NCI-H2107 treated with DMSO at 0.1 percent for 48 hours (cell line): ENCODE results near the gene MST1.

ENCODE experiments used
- DNase-seq: peaks from one replicate; lab custom pipeline; 2025; ENCODE audit not compliant: unreplicated experiment; lab: John Stamatoyannopoulos, UW

The MST1 gene

DNA sequence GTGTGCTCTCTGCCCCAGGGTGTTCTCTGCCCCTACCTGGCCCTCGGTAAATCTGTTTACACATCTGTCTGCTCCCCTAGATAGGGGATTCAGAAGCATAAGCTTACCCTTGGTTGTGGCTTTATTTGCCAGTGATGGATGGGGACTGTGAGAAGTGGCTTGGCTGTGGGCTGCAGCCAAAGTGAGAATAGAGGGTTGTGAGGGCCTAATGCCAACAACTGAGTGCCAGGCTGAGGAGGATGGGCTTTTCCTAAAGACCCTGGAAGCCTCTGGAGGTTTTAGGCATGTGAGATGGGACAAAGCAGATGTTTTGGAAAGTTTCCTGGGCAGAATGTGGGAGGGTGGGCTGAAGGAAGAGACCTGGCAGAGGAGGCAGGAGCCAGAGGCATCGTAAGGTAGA lies 30.6 kb downstream of the MST1 start:
- no peak for DNase-seq

DNA sequence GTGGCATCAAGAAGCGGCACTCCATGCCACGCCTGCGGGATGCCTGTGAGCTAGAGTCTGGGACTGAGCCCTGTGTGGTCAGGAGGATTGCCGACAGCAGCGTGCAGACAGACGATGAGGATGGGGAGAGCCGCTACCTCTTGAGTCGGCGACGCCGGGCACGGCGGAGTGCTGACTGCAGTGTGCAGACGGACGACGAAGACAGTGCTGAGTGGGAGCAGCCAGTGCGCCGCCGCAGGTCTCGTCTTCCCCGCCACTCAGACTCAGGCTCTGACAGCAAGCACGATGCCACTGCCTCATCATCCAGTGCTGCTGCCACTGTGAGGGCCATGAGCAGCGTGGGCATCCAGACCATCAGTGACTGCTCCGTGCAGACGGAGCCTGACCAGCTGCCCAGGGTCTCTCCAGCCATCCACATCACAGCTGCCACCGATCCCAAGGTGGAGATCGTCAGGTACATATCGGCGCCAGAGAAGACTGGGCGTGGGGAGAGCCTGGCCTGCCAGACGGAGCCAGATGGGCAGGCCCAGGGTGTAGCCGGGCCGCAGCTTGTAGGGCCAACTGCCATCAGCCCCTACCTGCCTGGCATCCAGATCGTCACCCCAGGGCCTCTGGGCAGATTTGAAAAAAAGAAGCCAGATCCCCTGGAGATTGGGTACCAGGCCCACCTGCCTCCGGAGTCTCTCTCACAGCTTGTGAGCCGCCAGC lies 31.9 kb downstream of the MST1 start:
- no peak for DNase-seq

DNA sequence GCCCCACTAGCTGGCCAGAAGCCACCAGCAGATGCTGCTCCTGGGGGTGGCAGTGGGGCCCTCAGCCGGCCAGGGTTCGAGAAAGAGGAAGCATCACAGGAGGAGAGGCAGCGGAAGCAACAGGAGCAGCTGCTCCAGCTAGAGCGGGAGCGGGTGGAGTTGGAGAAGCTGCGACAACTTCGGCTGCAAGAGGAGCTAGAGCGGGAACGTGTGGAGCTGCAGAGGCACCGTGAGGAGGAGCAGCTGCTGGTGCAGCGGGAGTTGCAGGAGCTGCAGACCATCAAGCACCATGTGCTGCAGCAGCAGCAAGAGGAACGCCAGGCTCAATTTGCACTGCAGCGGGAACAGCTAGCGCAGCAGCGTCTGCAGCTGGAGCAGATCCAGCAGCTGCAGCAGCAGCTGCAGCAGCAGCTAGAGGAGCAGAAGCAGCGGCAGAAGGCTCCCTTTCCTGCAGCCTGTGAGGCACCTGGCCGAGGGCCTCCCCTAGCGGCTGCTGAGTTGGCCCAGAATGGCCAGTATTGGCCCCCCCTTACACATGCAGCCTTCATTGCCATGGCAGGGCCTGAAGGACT lies 32.6 kb downstream of the MST1 start:
- DNase-seq = no peak

DNA sequence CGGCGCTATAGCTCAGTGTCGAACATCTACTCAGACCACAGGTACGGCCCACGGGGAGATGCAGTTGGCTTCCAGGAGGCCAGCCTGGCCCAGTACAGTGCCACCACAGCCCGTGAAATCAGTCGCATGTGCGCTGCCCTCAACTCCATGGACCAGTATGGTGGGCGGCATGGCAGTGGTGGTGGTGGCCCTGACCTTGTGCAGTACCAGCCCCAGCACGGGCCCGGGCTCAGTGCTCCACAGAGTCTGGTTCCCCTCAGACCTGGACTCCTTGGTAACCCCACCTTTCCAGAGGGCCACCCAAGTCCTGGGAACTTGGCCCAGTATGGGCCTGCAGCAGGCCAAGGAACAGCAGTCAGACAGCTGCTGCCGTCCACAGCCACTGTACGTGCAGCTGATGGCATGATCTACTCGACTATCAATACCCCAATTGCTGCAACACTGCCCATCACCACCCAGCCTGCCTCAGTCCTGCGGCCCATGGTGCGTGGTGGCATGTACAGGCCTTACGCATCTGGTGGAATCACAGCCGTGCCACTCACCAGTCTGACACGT lies 33.5 kb downstream of the MST1 start:
- no peak for DNase-seq

DNA sequence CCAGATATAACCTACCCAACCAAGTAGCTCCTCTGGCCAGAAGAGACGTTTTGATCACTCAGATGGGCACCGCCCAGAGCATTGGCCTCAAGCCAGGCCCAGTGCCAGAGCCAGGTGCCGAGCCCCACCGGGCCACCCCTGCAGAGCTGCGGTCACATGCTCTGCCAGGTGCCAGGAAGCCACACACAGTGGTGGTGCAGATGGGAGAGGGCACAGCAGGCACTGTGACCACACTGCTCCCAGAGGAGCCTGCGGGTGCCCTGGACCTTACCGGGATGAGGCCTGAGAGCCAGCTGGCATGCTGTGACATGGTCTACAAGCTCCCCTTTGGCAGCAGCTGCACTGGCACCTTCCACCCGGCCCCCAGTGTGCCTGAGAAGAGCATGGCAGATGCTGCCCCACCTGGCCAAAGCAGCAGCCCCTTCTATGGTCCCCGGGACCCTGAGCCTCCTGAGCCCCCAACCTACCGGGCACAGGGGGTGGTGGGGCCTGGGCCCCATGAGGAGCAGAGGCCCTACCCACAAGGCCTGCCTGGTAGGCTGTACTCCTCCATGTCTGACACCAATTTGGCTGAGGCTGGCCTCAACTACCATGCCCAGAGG lies 34.2 kb downstream of the MST1 start:
- DNase-seq = peak; percentile 56

DNA sequence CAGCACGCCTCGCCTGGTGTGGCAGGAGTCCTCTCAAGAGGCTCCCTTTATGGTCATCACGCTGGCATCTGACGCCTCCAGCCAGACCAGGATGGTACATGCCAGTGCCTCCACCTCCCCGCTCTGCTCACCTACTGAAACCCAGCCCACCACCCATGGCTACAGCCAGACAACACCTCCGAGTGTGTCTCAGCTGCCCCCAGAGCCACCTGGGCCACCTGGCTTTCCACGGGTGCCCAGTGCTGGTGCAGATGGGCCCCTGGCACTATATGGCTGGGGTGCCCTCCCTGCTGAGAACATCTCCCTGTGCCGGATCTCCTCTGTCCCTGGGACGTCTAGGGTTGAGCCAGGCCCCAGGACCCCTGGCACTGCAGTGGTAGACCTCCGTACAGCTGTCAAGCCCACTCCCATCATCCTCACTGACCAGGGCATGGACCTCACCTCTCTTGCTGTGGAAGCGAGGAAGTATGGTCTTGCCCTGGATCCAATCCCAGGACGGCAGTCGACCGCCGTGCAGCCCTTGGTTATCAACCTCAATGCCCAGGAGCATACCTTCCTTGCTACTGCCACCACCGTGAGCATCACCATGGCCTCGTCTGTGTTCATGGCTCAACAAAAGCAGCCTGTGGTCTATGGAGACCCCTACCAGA lies 35.0 kb downstream of the MST1 start:
- no peak for DNase-seq

DNA sequence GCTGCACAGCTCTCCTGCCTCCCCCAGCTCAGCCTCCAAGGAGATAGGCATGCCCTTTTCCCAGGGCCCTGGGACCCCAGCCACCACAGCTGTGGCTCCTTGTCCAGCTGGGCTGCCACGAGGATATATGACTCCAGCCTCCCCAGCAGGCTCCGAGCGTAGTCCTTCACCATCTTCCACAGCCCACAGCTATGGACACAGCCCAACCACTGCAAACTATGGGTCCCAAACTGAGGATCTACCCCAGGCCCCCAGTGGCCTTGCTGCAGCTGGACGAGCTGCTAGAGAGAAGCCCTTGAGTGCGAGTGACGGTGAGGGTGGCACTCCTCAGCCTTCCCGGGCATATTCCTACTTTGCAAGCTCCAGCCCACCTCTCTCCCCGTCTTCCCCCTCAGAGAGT lies 35.7 kb downstream of the MST1 start:
- no peak for DNase-seq

DNA sequence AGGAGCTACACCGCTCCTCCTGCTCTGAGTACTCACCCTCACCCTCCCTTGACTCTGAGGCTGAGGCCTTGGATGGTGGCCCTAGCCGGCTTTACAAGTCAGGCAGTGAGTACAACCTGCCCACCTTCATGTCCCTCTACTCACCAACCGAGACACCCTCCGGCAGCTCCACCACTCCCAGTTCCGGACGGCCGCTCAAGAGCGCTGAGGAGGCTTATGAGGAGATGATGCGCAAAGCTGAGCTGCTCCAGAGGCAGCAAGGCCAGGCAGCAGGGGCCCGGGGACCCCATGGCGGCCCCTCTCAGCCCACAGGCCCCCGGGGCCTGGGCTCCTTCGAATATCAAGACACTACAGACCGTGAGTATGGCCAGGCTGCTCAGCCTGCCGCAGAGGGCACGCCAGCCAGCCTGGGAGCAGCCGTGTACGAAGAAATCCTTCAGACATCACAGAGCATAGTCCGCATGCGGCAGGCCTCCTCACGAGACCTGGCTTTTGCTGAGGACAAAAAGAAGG lies 36.3 kb downstream of the MST1 start:
- no peak for DNase-seq

DNA sequence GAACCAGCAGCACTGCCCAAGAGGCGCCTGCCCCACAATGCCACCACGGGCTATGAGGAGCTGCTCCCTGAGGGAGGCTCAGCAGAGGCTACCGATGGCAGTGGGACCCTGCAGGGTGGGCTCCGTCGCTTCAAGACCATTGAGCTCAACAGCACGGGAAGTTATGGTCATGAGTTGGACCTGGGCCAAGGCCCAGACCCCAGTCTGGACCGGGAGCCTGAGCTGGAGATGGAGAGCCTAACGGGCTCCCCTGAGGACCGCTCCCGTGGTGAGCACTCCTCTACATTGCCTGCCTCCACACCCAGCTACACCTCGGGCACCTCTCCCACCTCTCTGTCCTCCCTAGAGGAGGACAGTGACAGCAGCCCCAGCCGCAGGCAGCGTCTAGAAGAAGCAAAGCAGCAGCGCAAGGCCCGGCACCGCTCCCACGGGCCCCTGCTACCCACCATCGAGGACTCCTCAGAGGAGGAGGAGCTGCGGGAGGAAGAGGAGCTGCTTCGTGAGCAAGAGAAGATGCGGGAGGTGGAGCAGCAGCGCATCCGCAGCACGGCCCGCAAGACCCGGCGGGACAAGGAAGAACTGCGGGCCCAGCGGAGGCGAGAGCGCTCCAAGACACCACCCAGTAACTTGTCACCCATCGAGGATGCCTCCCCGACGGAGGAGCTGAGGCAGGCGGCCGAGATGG lies 36.9 kb downstream of the MST1 start:
- no peak for DNase-seq

DNA sequence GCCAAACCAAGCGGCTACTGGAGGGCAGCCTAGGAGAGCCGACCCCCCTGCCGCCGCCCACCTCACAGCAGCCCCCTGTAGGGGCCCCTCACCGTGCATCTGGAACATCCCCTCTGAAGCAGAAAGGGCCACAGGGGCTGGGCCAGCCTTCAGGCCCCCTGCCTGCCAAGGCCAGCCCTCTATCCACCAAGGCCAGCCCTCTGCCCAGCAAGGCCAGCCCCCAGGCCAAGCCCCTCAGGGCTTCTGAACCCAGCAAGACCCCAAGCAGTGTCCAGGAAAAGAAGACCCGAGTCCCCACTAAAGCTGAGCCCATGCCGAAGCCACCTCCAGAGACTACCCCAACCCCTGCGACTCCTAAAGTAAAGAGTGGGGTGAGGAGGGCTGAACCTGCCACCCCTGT lies 38.6 kb downstream of the MST1 start:
- DNase-seq = no peak

DNA sequence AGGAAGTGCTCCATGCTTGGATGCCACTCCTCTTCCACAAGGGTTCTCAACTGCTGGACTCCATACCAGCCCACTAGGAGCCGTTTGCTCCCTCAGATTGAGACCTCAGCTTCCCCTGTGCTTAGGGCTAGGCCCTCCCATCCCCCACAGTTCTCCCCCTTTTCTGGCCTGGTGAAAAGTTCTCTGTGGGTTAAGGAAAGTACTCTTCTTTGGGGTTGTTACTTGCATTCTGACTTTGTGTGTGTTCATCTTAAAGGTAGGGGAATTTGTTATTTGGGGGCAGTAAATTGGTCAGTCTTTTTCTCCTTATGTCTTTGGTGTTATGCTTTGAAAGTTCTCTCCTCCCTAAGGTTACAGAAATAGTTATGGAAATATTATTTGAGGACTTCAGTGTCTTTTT lies 39.1 kb downstream of the MST1 start:
- DNase-seq = no peak

DNA sequence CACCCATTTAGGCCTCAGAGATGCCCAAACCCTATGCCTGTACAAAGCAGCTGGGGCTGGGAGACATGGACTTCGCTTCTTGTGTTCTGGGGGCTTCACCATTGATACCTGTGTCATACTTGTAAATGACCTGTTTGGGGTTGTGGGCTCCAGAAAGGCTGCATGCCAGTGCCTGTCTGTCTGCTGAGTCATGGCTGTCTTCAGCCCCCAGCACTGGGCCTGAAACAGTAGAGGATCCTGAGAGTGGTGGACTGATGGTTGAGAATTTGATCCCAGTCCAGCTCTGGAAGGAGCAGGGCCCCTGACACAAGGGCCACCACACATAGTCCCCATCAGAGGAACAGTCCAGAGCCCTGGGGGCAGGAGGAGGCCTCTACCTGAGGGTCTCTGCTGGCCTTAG lies 39.7 kb downstream of the MST1 start:
- no peak for DNase-seq

DNA sequence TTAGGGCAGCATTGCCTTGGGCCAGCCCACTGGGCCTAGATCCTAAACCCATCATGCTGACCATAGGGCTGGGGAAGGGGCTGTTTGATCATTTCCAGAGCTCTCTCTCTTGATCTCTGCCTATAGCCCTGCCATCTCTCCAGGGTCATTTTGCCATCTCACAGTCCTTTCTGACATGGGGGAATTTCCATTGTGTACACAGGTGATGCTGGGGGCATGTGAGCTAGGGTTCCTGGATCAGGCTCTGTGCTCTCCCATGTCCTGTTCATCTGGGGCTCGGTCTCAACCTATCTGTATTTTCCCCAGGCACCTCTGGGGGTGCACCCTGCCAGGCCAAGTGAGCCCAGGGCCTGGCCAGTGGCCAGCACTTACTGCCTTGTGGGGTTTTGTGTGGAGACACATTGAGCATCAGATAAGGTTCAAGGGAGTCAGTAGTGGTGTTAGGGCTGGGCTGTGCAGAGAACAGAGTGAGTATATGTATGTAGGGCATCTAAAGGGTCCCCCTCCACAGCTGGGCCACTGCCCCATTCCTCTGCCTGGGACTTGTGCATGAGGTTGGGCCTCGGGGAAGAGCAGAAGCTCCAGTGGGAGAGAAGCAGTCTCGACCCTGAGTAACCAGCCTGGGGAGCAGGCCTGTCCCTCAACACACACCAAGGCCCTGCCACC lies 40.8 kb downstream of the MST1 start:
- no peak for DNase-seq

DNA sequence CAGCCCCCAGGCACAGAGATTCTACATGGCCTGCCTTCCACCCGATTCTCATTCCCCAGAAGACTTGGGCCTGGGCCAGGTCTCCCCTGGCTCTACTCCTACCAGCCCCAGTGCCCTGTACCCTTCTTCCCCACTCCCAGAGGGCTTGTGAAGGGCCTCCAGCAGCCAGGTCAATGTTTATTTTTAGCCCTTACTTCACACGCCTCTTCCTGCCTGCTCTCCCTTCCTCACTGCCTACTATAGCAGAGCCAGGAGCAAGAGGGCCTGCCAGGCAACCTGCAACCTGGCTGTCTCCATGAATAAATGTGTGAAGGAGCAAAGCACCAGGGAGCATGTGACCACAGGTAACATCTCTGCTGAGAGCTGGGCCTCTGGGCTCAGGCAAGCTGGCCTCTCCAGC lies 41.5 kb downstream of the MST1 start:
- DNase-seq = no peak

DNA sequence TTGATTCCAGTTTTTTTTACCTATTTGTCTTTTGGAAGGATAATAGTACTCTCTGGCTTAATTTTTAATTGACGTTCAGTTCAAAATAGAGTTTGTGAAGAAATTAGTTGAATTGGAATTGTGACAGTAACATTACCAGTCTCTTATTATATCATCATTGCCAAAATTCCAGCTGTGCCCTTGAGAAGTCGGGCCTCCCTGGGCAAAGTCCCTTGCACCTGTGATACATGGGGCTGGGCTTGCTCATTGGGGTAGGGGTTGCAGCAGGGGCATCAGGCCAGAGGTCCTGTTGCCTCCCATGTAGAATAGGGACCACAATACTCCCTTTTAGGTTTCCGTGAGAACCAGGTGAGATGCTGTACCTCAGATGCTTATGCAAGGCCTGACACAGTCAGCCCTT lies 43.0 kb downstream of the MST1 start:
- DNase-seq = no peak

DNA sequence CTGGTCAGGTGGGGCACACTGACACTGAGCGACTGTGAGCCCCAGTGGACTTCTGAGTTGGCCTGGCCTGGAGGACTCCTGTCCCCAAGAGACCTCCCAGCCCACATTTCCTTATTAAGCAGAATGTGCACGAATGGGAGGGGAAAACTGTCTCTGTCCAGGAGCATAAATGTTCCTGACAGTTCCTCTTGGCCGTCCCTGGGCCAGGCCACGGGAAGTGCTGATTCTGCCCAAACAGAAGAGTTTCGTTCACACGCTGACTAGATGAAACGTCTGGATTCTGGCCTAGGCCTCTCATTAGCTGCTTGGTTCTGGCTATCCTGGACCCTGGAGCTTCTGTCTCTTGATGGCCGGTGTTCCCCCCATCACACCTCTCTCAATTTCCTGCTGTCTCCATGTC lies 44.6 kb downstream of the MST1 start:
- no peak for DNase-seq

DNA sequence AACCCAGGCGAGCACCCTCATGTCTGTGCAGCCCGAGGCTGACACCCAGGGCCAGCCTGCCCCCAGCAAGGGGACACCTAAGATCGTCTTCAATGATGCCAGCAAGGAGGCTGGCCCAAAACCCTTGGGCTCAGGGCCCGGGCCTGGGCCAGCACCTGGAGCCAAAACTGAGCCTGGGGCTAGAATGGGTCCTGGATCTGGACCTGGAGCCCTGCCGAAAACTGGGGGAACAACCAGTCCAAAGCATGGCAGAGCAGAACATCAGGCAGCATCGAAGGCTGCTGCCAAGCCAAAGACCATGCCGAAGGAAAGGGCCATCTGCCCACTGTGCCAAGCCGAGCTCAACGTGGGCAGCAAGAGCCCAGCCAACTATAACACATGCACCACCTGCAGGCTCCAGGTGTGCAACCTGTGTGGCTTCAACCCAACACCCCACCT lies 46.5 kb downstream of the MST1 start:
- DNase-seq = no peak

DNA sequence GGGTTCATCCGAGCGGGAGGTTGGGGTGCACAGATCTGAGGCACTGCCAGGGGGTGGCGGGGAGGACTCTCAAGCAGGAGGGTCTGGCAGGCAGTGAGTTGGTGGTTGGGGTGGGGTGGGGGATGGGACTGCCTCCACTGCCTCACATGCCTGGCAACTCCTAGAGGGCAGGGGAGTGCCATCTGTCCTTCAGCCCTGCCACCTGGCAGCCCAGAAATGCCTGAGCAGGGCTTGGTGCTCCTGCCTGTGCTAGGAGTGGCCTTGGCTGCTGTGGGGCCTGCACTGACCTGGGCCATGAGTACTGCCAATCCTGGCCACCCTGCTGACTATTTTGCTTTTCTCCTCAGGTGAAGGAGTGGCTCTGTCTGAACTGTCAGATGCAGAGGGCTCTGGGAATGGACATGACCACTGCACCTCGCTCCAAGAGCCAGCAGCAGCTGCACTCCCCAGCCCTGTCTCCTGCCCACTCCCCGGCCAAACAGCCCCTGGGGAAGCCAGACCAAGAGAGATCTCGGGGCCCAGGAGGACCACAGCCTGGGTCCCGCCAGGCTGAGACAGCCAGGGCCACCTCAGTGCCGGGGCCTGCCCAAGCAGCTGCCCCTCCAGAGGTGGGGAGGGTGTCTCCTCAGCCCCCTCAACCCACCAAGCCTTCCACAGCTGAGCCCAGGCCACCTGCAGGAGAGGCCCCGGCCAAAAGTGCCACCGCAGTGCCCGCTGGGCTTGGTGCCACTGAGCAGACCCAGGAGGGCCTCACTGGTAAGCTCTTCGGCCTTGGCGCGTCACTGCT lies 47.2 kb downstream of the MST1 start:
- no peak for DNase-seq

DNA sequence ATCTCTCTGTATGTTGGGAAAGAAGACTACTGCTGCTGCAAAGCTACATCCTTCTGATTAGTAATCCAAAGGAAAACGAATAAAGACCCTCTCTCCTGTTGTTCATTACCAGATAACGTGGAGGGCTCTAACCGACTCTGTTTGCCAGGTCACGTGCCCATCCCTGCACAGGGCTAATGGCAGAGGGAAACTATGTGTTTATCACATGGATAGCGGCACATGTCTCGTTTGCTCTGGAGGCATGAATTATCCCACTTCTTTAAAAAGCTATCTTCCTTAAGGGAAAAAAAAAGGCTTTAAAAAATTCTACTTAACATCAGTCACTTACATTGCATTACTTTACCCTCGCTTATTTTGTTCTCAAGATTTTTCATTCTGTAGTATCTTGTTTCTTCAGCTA lies 48.0 kb downstream of the MST1 start:
- no peak for DNase-seq

DNA sequence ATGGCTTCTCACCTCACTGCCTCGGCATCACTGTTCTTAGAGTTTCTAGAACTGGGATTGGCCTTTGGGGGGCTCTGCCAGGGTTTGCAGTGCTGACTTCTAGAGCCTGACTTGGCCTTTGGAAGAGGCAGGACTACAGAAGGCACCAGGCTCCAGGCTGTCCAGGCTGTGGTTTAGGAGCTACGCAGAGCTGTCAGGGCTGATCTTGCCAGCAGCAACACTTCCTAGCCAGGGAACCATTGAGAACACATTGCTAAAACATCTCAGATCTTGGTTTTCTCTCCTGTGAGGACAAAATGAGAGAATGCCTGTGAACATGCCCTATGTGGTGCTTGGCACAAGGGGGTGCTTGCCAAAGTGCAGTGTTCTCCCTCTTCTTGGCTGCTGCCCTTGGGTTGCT lies 49.7 kb downstream of the MST1 start:
- no peak for DNase-seq
